Osteoblast (primary cell): ENCODE measurements around the gene HOXB1. TPM values are rescaled to one million over a fixed set of nuclear protein-coding genes. Genes with fewer than 3 reads are reported as not detected.

Source experiments
- DNase-seq: peaks from one replicate; pipeline ENCODE4 v3.0.0; 2011; ENCODE audit warnings: low spot score, mixed read lengths; ENCODE audit not compliant: insufficient read length; ENCODE audit errors: missing footprints
- H2AFZ ChIP-seq: 2 replicates; pipeline ENCODE4 v1.6.0; 2011; ENCODE audit warnings: mild to moderate bottlenecking, low read length
- H3K27ac ChIP-seq: 2 replicates; pipeline ENCODE4 v1.5.1; 2011; ENCODE audit warnings: mild to moderate bottlenecking, low read depth, low read length, moderate library complexity
- H3K27me3 ChIP-seq: 2 replicates; pipeline ENCODE4 v1.6.0; 2012; ENCODE audit warnings: mild to moderate bottlenecking, control low read depth, inconsistent platforms, low read length, moderate library complexity; ENCODE audit not compliant: insufficient read depth
- H3K36me3 ChIP-seq: 2 replicates; pipeline ENCODE4 v1.5.1; 2011; ENCODE audit warnings: mild to moderate bottlenecking, low read length, control low read depth, moderate library complexity; ENCODE audit not compliant: insufficient read depth
- H3K4me1 ChIP-seq: 2 replicates; pipeline ENCODE4 v1.5.1; 2011; ENCODE audit warnings: mild to moderate bottlenecking, low read length, control low read depth, moderate library complexity; ENCODE audit not compliant: insufficient read depth
- H3K4me2 ChIP-seq: 2 replicates; pipeline ENCODE4 v1.6.0; 2011; ENCODE audit warnings: mild to moderate bottlenecking, low read length; ENCODE audit not compliant: insufficient read depth
- H3K4me3 ChIP-seq: fragments of 200-600 bp; sonication (generic); 3 replicates; pipeline ENCODE4 v1.5.1; 2012; ENCODE audit warnings: mild to moderate bottlenecking, low read length, inconsistent platforms; ENCODE audit not compliant: insufficient read depth
- H3K79me2 ChIP-seq: 2 replicates; pipeline ENCODE4 v1.6.0; 2012; ENCODE audit warnings: mild to moderate bottlenecking, low read length, control low read depth, inconsistent platforms; ENCODE audit not compliant: insufficient read depth
- H3K9me3 ChIP-seq: 2 replicates; pipeline ENCODE4 v1.5.1; 2011; ENCODE audit warnings: low read depth, low read length, control low read depth
- H4K20me1 ChIP-seq: 2 replicates; pipeline ENCODE4 v1.6.0; 2012; ENCODE audit warnings: mild to moderate bottlenecking, low read length, control low read depth; ENCODE audit not compliant: insufficient read depth
- total RNA-seq: library from RNA; depleted of rRNA; stranded (reverse); fragments of >200 nt; gene quantifications from 2 replicates; pipeline ENCODE4 v1.2.3, GENCODE V29; 2012
- TF ChIP-seq, protein P1 (sequence below): IDR thresholded peaks from 2 replicates; pipeline ENCODE4 v1.5.1; 2011; ENCODE audit warnings: mild to moderate bottlenecking, low read depth, low read length, moderate library complexity; ENCODE audit errors: extremely low read depth

Gene HOXB1
- total RNA-seq, 1 donor, result not detected

DNA sequence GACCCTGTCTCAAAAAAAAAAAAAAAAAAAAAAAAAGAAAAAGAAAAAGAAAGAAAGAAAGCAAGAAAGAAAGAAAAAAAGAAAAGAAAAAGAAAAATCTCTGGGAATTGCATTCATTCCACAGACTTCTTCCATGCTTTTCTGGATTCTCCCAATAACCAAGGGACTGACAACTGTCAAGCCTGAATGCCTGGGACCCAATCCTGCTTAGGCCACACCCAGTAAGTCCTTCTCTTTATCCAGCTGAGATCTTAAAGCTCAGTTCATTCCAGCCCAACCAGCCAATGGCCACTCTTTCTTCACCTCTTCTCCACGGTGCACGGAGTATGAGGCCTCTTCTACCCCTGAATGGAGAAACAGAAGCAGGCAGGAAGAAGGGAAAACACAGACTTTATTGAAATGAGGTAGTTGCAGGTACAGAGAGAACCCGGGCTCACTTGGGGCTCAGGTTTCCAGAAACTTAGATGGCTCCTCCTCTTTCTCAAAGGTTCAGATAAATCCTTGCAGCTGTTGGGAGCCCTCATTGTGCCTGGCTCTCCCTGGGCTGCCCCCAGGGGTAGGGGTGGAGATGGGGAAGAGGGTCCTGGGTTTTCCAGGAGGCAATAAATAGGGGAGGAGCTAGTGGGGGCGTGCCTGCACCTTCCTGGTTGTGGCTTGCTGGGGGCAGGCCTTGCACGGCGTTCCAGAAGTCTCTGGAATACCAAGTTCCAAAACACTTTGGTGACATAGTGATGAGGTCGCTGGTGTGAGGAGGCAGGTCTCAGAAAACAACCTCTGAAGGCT, 2.5 kb downstream of the HOXB1 start:
- Histone ChIP-seq H3K4me3 (no peak overlapping the region), H4K20me1 (no peaks in the 10 kb centered on the region), H3K27me3 (peaks cover 66% of the 10 kb centered on the region), H3K4me1 (no peaks in the 10 kb centered on the region), H3K79me2 (no peaks in the 10 kb centered on the region), H3K36me3 (no peaks in the 10 kb centered on the region), H3K9me3 (no peaks in the 10 kb centered on the region), H3K27ac (no peak overlapping the region), H3K4me2 (no peak overlapping the region), H2AFZ (no peak overlapping the region)
- DNase-seq, result no peak
- TF ChIP-seq, protein P1, sequence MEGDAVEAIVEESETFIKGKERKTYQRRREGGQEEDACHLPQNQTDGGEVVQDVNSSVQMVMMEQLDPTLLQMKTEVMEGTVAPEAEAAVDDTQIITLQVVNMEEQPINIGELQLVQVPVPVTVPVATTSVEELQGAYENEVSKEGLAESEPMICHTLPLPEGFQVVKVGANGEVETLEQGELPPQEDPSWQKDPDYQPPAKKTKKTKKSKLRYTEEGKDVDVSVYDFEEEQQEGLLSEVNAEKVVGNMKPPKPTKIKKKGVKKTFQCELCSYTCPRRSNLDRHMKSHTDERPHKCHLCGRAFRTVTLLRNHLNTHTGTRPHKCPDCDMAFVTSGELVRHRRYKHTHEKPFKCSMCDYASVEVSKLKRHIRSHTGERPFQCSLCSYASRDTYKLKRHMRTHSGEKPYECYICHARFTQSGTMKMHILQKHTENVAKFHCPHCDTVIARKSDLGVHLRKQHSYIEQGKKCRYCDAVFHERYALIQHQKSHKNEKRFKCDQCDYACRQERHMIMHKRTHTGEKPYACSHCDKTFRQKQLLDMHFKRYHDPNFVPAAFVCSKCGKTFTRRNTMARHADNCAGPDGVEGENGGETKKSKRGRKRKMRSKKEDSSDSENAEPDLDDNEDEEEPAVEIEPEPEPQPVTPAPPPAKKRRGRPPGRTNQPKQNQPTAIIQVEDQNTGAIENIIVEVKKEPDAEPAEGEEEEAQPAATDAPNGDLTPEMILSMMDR, result no peak

DNA sequence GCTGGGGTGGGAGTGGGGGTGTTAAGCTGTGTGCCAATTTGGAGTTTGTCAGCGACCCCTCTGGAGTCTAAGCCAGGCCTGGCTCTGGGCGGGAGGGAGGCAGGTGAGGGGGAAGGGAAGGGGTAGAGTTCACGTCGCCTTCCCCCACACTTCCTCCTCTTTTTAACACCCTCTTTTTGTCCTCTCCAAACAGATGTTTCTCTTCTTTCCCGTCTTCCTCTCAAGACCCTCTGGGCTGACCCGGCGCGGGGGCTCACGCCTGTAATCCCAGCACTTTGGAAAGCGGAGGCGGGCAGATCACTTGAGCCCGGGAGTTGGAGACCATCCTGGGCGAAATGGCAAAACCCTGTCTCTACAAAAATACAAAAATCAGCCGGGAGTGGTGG, 3.3 kb downstream of the HOXB1 start:
- no peaks in the 10 kb centered on the region for H3K79me2 ChIP-seq
- TF ChIP-seq, protein P1, result no peak
- no peak overlapping the region for H2AFZ ChIP-seq
- no peak overlapping the region for H3K27ac ChIP-seq
- no peak overlapping the region for H3K4me3 ChIP-seq
- DNase-seq, result no peak
- H3K27me3 ChIP-seq, result peaks cover 73% of the 10 kb centered on the region
- H3K4me2 ChIP-seq, result no peak overlapping the region
- no peaks in the 10 kb centered on the region for H3K36me3 ChIP-seq
- H3K4me1 ChIP-seq, result no peaks in the 10 kb centered on the region
- H3K9me3 ChIP-seq, result no peaks in the 10 kb centered on the region
- H4K20me1 ChIP-seq, result no peaks in the 10 kb centered on the region

DNA sequence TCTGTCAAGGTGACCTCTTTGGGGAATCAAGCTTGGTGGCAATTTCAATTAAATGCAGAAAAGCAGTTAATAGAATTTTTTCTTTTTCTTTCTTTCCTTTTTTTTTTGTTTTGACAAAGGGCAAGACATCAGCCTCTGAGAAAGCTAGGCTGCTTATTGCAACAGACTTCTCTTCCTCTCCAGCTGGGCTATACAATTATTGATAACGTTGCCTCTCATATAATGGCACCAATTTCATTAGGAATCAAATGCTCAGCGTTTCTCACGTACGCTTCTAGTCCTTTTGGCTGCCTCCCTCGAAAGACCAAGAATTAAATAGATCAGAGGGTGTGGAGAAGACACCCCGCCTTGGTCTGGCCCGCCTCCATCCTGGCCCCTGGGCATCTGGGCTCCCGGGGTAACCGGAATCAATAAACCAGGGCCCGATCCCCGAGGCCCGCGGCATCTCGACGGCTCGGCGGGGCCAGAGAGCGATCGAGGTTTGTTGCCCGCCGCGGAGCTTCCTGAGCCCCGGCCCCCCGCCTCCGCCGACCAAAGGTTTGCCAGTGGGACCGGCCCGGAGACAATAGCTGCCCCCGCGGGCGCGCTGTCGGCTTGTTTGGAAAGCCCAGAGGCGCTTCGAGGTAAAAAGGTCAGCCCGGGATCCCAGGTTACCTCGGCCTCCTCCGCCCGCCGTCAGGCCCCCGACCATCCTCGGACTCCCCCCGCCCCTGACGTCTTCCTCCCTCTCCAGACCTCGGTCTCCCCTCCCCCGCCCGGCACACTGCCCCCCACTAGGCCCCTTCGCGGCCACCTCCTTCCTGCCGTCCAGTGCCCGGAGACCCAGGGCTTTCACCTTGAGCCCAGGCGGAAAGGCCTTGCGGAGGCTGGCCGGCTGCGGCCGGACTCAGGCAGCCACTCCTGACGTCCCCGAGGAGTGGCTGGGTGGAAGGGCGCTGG, 3.9 kb downstream of the HOXB1 start:
- Histone ChIP-seq H4K20me1 (no peaks in the 10 kb centered on the region), H3K4me2 (no peak overlapping the region), H3K27me3 (peaks cover 67% of the 10 kb centered on the region), H3K9me3 (no peaks in the 10 kb centered on the region), H3K4me1 (no peaks in the 10 kb centered on the region), H2AFZ (no peak overlapping the region), H3K27ac (no peak overlapping the region), H3K36me3 (no peaks in the 10 kb centered on the region), H3K79me2 (no peaks in the 10 kb centered on the region), H3K4me3 (no peak overlapping the region)
- TF ChIP-seq, protein P1, result no peak
- DNase-seq, result no peak

DNA sequence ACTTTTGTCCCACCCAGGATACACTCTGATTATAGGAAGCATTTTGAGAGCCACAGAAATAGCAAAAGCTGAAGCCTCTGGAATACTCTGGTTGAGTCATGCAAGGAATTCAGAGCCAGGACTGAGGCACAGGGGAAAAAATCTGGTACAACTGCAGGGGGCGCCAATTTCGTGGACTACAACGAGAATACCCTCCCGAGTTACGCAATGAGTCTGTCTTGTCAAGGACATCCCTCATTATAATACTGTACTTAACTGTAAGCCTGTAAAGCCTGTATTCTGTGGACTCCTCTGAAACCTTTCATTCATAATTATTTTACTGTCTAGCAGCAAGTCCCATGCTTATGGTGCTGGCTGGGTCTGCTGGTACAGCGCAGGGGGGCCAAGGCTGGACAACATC, 7.8 kb downstream of the HOXB1 start:
- TF ChIP-seq, protein P1, result peak; percentile 32
- Histone ChIP-seq H3K4me3 (no peak overlapping the region), H3K36me3 (no peaks in the 10 kb centered on the region), H3K27me3 (peaks cover 58% of the 10 kb centered on the region), H3K27ac (no peak overlapping the region), H3K79me2 (no peaks in the 10 kb centered on the region), H3K4me2 (no peak overlapping the region), H4K20me1 (no peaks in the 10 kb centered on the region), H2AFZ (no peak overlapping the region), H3K4me1 (no peaks in the 10 kb centered on the region), H3K9me3 (no peaks in the 10 kb centered on the region)
- no peak for DNase-seq
